SK-N-SH treated with all-trans-retinoic acid at 6 μM for 48 hours (cell line): ENCODE data around the gene MEPCE.

Experiments
- ARNTL ChIP-seq: fragments of 450-650 bp; formaldehyde crosslinking; IDR thresholded peaks from 2 replicates; pipeline ENCODE4 v1.5.0; 2020; ENCODE audit warnings: low read depth, mild to moderate bottlenecking, moderate library complexity, borderline replicate concordance
- CREB5 ChIP-seq: fragments of 250-450 bp; sonication (Bioruptor Pico); IDR thresholded peaks from 2 replicates; pipeline ENCODE4 v1.5.1; 2020; ENCODE audit warnings: low read depth, mild to moderate bottlenecking, moderate library complexity
- POU6F1 ChIP-seq: fragments of 250-450 bp; sonication (Bioruptor Pico); IDR thresholded peaks from 2 replicates; pipeline ENCODE4 v1.8.0; 2021; ENCODE audit warnings: low read depth, mild to moderate bottlenecking, moderate library complexity, borderline replicate concordance
- ZC3H10 ChIP-seq: fragments of 250-450 bp; sonication (Bioruptor Pico); IDR thresholded peaks from 2 replicates; pipeline ENCODE4 v1.5.1; 2021; ENCODE audit warnings: mild to moderate bottlenecking, moderate library complexity
- ZNF70 ChIP-seq: fragments of 450-650 bp; formaldehyde crosslinking; IDR thresholded peaks from 2 replicates; pipeline ENCODE4 v1.5.0; 2020; ENCODE audit warnings: mild to moderate bottlenecking, moderate library complexity
- ZNF8 ChIP-seq: fragments of 450-650 bp; formaldehyde crosslinking; IDR thresholded peaks from 2 replicates; pipeline ENCODE4 v1.5.0; 2020; ENCODE audit warnings: mild to moderate bottlenecking, moderate library complexity

DNA sequence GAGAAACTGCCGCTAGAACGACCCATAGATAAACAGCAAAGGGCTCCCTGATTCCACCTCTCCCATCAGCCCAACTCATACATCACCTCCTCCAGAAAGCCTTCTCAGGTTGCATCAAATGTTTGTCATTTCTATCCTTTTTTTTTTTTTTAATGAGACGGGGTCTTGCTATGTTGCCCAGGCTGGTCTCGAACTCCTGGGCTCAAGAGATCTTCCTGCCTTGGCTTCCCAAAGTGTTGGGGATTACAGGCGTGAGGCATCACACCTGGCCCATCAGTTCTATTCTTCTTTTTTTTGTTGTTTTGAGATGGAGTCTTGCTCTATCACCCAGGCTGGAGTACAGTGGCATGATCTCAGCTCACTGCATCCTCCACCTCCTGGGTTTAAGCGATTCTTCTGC is 27.4 kb downstream of the MEPCE start:
- TF ChIP-seq POU6F1 (CRISPR knock-in tag) (no peak), ARNTL (CRISPR knock-in tag) (no peak), ZNF70 (no peak), CREB5 (CRISPR knock-in tag) (no peak), ZNF8 (CRISPR knock-in tag) (no peak), ZC3H10 (CRISPR knock-in tag) (no peak)
